GM12873 (cell line): ENCODE results near the gene ACTC1.

Experiments used
- TF ChIP-seq, protein P1 (sequence below): IDR thresholded peaks from 2 replicates; pipeline ENCODE4 v1.5.1; 2012; ENCODE audit warnings: low read depth, mild to moderate bottlenecking, moderate library complexity, low read length, control low read depth; ENCODE audit not compliant: insufficient read depth; ENCODE audit errors: missing control alignments

The ACTC1 gene

DNA sequence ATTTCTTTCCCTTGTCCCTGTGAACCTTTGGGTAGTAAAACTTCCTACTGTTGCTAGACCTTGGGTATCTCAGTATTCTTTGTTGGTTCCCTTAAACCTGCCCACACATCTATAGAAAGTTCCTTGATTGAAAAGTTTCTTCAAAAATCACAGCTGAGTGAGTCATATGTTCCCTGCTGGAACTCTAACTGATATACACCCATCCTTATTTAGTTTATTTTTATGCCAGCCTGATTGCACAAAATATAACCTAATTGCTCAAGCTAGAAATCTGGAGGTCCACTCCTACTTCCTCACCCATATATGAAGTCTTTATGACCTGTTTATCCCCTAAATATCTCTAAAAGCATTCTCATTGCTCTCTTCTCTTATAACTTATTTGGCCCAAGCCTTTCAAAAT lies 26.8 kb downstream of the ACTC1 start:
- TF ChIP-seq, protein P1, sequence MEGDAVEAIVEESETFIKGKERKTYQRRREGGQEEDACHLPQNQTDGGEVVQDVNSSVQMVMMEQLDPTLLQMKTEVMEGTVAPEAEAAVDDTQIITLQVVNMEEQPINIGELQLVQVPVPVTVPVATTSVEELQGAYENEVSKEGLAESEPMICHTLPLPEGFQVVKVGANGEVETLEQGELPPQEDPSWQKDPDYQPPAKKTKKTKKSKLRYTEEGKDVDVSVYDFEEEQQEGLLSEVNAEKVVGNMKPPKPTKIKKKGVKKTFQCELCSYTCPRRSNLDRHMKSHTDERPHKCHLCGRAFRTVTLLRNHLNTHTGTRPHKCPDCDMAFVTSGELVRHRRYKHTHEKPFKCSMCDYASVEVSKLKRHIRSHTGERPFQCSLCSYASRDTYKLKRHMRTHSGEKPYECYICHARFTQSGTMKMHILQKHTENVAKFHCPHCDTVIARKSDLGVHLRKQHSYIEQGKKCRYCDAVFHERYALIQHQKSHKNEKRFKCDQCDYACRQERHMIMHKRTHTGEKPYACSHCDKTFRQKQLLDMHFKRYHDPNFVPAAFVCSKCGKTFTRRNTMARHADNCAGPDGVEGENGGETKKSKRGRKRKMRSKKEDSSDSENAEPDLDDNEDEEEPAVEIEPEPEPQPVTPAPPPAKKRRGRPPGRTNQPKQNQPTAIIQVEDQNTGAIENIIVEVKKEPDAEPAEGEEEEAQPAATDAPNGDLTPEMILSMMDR = no peak

DNA sequence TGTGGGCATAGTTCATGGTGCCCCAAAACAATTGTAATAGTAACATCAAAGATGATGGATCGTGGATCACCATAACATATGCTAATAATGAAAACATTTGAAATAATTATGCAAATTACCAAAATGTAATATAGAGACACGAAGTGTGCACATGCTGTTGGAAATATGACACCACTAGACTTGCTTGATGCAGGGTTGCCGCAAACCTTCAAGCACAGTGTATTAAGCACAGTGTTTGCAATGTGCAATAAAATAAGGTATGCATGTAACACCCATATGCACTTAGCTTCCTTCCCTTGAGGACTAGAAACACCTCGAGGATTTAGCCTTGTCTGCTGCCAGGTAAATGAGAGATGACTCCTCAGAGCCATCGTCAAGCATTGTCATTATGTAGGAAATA lies 29.6 kb downstream of the ACTC1 start:
- TF ChIP-seq, protein P1 = no peak

DNA sequence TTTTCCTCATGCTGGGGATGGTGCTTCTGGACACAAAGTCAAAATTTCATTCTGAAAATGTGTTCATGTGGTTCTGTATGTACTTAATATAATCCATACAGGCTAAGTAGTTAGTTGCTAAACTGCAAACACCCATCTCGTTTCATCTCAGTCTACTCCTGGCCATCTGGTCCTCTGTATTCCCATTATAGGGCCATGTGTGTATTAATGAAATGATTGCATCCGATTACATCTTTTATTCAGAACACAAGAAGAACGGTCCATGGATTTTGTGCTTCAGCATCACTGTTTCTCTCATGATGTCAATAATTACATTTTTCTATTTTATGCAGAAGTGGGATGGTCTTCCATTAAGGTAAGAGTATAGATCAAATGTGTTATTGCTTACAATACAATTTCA lies 34.4 kb downstream of the ACTC1 start:
- TF ChIP-seq, protein P1 = no peak

DNA sequence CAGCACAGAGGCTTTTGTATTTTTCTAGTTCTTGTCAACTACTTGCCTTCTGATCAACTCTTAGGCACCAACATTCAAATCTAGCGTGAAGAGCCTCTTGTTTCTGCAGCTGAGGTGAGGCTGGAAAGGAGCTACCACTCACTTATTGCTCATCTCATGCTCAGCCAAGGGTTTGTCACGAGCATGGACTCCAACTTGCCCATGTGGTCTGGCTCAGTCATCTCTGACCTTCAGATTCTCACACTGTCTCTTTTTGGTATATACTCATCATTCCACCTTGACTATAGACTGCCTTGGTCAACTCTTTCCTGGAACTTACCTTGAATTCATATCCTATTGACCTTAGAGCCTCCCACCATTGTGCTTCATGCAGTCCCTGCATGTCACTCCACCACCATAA lies 35.4 kb downstream of the ACTC1 start:
- TF ChIP-seq, protein P1 = no peak

DNA sequence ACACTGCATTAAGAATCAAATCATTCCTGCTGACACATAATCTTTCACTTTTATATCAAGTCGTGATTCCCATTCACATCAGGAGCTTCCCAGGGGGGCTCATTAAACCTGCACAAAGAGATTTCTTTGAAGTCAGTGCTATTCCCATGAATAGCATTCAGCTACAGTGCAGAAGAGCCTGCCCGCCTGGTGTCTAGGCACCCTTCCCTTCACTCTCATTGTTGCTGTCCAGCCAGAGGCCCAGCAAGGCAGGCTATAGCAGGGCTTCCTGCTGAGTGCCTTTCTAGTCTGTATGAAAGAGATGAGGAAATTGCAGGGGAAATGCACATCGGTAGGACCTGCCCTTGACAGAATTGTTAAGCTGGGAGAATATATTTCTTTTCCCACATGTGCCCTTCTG lies 36.0 kb downstream of the ACTC1 start:
- TF ChIP-seq, protein P1 = no peak

DNA sequence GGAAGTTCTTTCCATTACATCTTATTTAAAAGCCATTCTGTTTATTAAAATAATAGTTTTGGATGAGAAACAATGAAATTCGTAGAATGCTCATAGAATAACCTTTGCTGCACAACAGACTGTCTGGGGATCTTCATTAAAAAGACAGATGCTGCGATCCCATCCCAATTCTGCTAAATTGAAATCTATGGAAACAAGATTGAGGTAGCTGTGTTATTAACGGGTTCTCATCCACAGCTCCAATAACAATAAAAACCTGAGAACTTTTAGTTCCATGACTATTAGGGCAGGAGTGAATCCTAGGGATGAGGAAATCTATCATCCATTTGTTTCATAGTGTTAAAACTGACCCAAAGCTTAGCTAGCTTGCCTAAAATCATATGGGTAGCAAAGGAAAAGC lies 38.1 kb downstream of the ACTC1 start:
- TF ChIP-seq, protein P1 = no peak

DNA sequence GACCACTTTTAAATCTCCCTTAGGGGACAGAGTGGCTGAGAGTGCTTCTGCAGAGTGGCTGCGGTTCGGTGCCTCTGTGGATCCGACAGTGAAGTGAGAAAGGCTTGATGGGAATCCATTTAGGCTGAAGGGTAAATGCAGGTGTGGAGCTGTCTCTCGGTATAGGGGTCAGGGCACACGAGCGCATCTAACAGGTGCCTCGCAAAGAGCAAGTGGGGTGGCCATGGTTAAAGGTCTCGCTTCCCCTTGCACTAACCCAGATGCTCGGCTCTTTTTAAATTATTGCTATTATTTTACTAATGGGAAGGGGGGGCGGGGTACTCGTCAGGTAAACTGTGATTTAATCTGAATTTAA lies 40.0 kb downstream of the ACTC1 start:
- TF ChIP-seq, protein P1 = no peak
